NT2/D1 (cell line): ENCODE results near the gene GDF10.

Experiments used
- SUZ12 ChIP-seq: IDR thresholded peaks from 2 replicates; pipeline ENCODE4 v1.6.1; 2011; ENCODE audit not compliant: insufficient read length, insufficient read depth; ENCODE audit errors: extremely low read depth
- YY1 ChIP-seq: IDR thresholded peaks from 2 replicates; pipeline ENCODE4 v1.6.1; 2011; ENCODE audit not compliant: insufficient read length, insufficient read depth
- ZNF274 ChIP-seq: IDR thresholded peaks from 2 replicates; pipeline ENCODE4 v1.6.1; 2011; ENCODE audit warnings: mild to moderate bottlenecking, low read depth, low read length

DNA sequence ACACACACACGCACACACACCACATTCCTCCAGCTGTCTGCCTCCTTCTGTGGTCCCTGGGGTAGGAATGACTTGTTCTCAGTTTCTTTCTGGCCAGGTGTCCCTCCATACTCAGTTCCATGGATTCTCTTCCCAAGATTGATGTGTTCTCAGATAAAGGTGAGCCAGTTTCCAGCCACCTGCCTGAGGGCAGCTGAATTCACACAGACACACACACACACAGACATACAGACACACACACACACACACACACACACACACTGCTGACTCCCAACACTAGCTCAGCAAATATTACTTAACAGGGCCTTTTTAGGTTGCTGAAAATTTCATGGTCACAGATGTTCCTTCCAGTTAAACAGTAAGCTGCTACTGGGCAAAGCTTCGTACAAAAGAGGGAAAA lies 45.4 kb upstream of the GDF10 start:
- no peak for TF ChIP-seq YY1
- TF ChIP-seq SUZ12: no peak
- TF ChIP-seq ZNF274: no peak
